HEK293 (cell line): Measurements from ENCODE around the gene MARCO.

Experiments used
- CTCF ChIA-PET: fragments of 350-600 bp; formaldehyde crosslinking; extraction: SDS; loops from one replicate; lab custom pipeline; 2021; ENCODE audit warnings: antibody characterized with exemption; lab: Yijun Ruan, JAX
- POLR2A ChIA-PET: fragments of 300-600 bp; formaldehyde crosslinking; extraction: SDS; loops from one replicate; lab custom pipeline; 2020; ENCODE audit warnings: antibody characterized with exemption, inconsistent platforms; lab: Yijun Ruan, JAX
- H3K27ac ChIP-seq: fragments of 200-500 bp; sonication (Bioruptor generic); 2 replicates; pipeline ENCODE4 v1.5.1; 2014; ENCODE audit warnings: low read depth, low read length, control low read depth, inconsistent platforms; ENCODE audit errors: extremely low read depth
- H3K36me3 ChIP-seq, 2 experiments: fragments of 200-500 bp in 1 of 2; sonication (Bioruptor generic) in 1 of 2; 1 replicate in 1 of 2; 2 replicates in 1 of 2; pipeline ENCODE4 v1.5.1; 2014 to 2017; ENCODE audit warnings: inconsistent platforms in 2 of 2, low read length in 2 of 2; ENCODE audit not compliant: control insufficient read depth in 2 of 2, insufficient read depth in 1 of 2
- H3K4me1 ChIP-seq: fragments of 200-500 bp; sonication (Bioruptor generic); 2 replicates; pipeline ENCODE4 v1.5.1; 2014; ENCODE audit warnings: mild to moderate bottlenecking, low read length, inconsistent platforms; ENCODE audit not compliant: control insufficient read depth, insufficient read depth
- H3K4me3 ChIP-seq: 2 replicates; pipeline ENCODE4 v1.5.1; 2011; ENCODE audit warnings: low read depth, mild to moderate bottlenecking, control low read depth, low read length, moderate library complexity
- H3K9me3 ChIP-seq: fragments of 200-500 bp; sonication (Bioruptor generic); 2 replicates; pipeline ENCODE4 v1.5.1; 2014; ENCODE audit warnings: low read depth, low read length, inconsistent platforms; ENCODE audit not compliant: control insufficient read depth, insufficient read depth
- HOXD13 ChIP-seq: sonication (generic); formaldehyde crosslinking; IDR thresholded peaks from 2 replicates; pipeline ENCODE4 v1.8.0; 2022; ENCODE audit warnings: missing genetic modification reagents, borderline replicate concordance
- IKZF3 ChIP-seq: fragments of 450-650 bp; IDR thresholded peaks from 2 replicates; pipeline ENCODE4 v1.5.0; 2018; ENCODE audit warnings: missing biosample characterization, mild to moderate bottlenecking, missing genetic modification characterization, moderate library complexity
- KLF16 ChIP-seq: fragments of 450-650 bp; formaldehyde crosslinking; IDR thresholded peaks from 2 replicates; pipeline ENCODE4 v1.5.1; 2017; ENCODE audit warnings: missing biosample characterization, missing genetic modification characterization
- OSR2 ChIP-seq: fragments of 450-650 bp; formaldehyde crosslinking; IDR thresholded peaks from 2 replicates; pipeline ENCODE4 v1.5.1; 2016; ENCODE audit warnings: missing biosample characterization, missing genetic modification characterization
- ZBTB49 ChIP-seq: fragments of 450-650 bp; formaldehyde crosslinking; IDR thresholded peaks from 2 replicates; pipeline ENCODE4 v1.5.1; 2016; ENCODE audit warnings: missing biosample characterization, missing genetic modification characterization, low read depth
- ZEB2 ChIP-seq: fragments of 450-650 bp; formaldehyde crosslinking; IDR thresholded peaks from 2 replicates; pipeline ENCODE4 v1.5.1; 2016; ENCODE audit warnings: missing biosample characterization, missing genetic modification characterization
- ZFP37 ChIP-seq: fragments of 450-650 bp; formaldehyde crosslinking; IDR thresholded peaks from 2 replicates; pipeline ENCODE4 v1.5.1; 2016; ENCODE audit warnings: missing biosample characterization, missing genetic modification characterization
- ZNF175 ChIP-seq: fragments of 450-650 bp; formaldehyde crosslinking; IDR thresholded peaks from 2 replicates; pipeline ENCODE4 v1.5.1; 2016; ENCODE audit warnings: missing biosample characterization, missing genetic modification characterization
- ZNF449 ChIP-seq: fragments of 450-650 bp; formaldehyde crosslinking; IDR thresholded peaks from 2 replicates; pipeline ENCODE4 v1.5.1; 2017; ENCODE audit warnings: missing biosample characterization, mild to moderate bottlenecking, missing genetic modification characterization, moderate library complexity
- ZNF48 ChIP-seq: fragments of 450-650 bp; formaldehyde crosslinking; IDR thresholded peaks from 2 replicates; pipeline ENCODE4 v1.5.1; 2016; ENCODE audit warnings: missing biosample characterization, missing genetic modification characterization
- ZNF571 ChIP-seq: fragments of 450-650 bp; formaldehyde crosslinking; IDR thresholded peaks from 2 replicates; pipeline ENCODE4 v1.5.0; 2017; ENCODE audit warnings: missing biosample characterization, missing genetic modification characterization
- ZNF596 ChIP-seq: fragments of 450-650 bp; IDR thresholded peaks from 2 replicates; pipeline ENCODE4 v1.5.0; 2018; ENCODE audit warnings: missing biosample characterization, mild to moderate bottlenecking, missing genetic modification characterization, moderate library complexity
- ZNF621 ChIP-seq: fragments of 450-650 bp; formaldehyde crosslinking; IDR thresholded peaks from 2 replicates; pipeline ENCODE4 v1.5.1; 2017; ENCODE audit warnings: missing biosample characterization, missing genetic modification characterization
- ZNF623 ChIP-seq: fragments of 450-650 bp; formaldehyde crosslinking; IDR thresholded peaks from 2 replicates; pipeline ENCODE4 v1.5.1; 2016; ENCODE audit warnings: missing biosample characterization, missing genetic modification characterization
- ZNF707 ChIP-seq: fragments of 450-650 bp; formaldehyde crosslinking; IDR thresholded peaks from 2 replicates; pipeline ENCODE4 v1.5.1; 2016; ENCODE audit warnings: missing biosample characterization, missing genetic modification characterization
- ZNF768 ChIP-seq: fragments of 450-650 bp; formaldehyde crosslinking; IDR thresholded peaks from 2 replicates; pipeline ENCODE4 v1.5.1; 2018; ENCODE audit warnings: missing biosample characterization, mild to moderate bottlenecking, missing genetic modification characterization
- ZNF843 ChIP-seq: fragments of 450-650 bp; formaldehyde crosslinking; IDR thresholded peaks from 2 replicates; pipeline ENCODE4 v1.5.1; 2016; ENCODE audit warnings: missing biosample characterization, missing genetic modification characterization
- ZSCAN18 ChIP-seq: fragments of 450-650 bp; formaldehyde crosslinking; IDR thresholded peaks from 2 replicates; pipeline ENCODE4 v1.5.1; 2016; ENCODE audit warnings: missing biosample characterization, missing genetic modification characterization
- ZSCAN5A ChIP-seq: fragments of 450-650 bp; formaldehyde crosslinking; IDR thresholded peaks from 2 replicates; pipeline ENCODE4 v1.5.1; 2016; ENCODE audit warnings: missing biosample characterization, missing genetic modification characterization
- TF ChIP-seq, protein P1 (sequence below): fragments of 450-650 bp; formaldehyde crosslinking; IDR thresholded peaks from 2 replicates; pipeline ENCODE4 v1.5.1; 2016; ENCODE audit warnings: missing biosample characterization, missing genetic modification characterization, borderline replicate concordance
- TF ChIP-seq, protein P2 (sequence below): fragments of 450-650 bp; formaldehyde crosslinking; IDR thresholded peaks from 2 replicates; pipeline ENCODE4 v1.5.1; 2017; ENCODE audit warnings: missing biosample characterization, missing genetic modification characterization
- TF ChIP-seq, protein P3 (sequence below): fragments of 450-650 bp; formaldehyde crosslinking; IDR thresholded peaks from 2 replicates; pipeline ENCODE4 v1.5.1; 2017; ENCODE audit warnings: missing biosample characterization, missing genetic modification characterization
- TF ChIP-seq, protein P4 (sequence below): fragments of 450-650 bp; formaldehyde crosslinking; IDR thresholded peaks from 2 replicates; pipeline ENCODE4 v1.5.1; 2016; ENCODE audit warnings: missing biosample characterization, missing genetic modification characterization

Gene MARCO

GRCh38 chr2:118902266-118903028 lies 39.5 kb upstream of the MARCO start (continued):
- TF ChIP-seq ZNF449 (tag by site-specific recombination) (no peak), ZNF707 (tag by site-specific recombination) (no peak), ZNF48 (no peak), ZNF623 (tag by site-specific recombination) (no peak)
- TF ChIP-seq, protein P1, sequence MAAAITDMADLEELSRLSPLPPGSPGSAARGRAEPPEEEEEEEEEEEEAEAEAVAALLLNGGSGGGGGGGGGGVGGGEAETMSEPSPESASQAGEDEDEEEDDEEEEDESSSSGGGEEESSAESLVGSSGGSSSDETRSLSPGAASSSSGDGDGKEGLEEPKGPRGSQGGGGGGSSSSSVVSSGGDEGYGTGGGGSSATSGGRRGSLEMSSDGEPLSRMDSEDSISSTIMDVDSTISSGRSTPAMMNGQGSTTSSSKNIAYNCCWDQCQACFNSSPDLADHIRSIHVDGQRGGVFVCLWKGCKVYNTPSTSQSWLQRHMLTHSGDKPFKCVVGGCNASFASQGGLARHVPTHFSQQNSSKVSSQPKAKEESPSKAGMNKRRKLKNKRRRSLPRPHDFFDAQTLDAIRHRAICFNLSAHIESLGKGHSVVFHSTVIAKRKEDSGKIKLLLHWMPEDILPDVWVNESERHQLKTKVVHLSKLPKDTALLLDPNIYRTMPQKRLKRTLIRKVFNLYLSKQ: no peak

- ChIA-PET POLR2A (no interaction called here), CTCF (no interaction called here)
- H3K27ac ChIP-seq: no peak overlapping the region
- no peaks in the 10 kb centered on the region for H3K4me1 ChIP-seq
- H3K36me3 ChIP-seq: no peaks in the 10 kb centered on the region
- H3K4me3 ChIP-seq: no peak overlapping the region
- H3K9me3 ChIP-seq: no peaks in the 10 kb centered on the region
- TF ChIP-seq ZNF596 (tag by site-specific recombination) (no peak), HOXD13 (no peak), KLF16 (tag by site-specific recombination) (no peak), ZNF621 (tag by site-specific recombination) (no peak), ZBTB49 (no peak), ZNF175 (tag by site-specific recombination) (no peak), ZEB2 (tag by site-specific recombination) (no peak), ZNF571 (no peak), ZNF768 (no peak), IKZF3 (no peak), OSR2 (tag by site-specific recombination) (no peak), ZNF843 (tag by site-specific recombination) (no peak), ZSCAN5A (tag by site-specific recombination) (no peak), ZFP37 (tag by site-specific recombination) (no peak), ZSCAN18 (no peak)
- TF ChIP-seq, protein P2, sequence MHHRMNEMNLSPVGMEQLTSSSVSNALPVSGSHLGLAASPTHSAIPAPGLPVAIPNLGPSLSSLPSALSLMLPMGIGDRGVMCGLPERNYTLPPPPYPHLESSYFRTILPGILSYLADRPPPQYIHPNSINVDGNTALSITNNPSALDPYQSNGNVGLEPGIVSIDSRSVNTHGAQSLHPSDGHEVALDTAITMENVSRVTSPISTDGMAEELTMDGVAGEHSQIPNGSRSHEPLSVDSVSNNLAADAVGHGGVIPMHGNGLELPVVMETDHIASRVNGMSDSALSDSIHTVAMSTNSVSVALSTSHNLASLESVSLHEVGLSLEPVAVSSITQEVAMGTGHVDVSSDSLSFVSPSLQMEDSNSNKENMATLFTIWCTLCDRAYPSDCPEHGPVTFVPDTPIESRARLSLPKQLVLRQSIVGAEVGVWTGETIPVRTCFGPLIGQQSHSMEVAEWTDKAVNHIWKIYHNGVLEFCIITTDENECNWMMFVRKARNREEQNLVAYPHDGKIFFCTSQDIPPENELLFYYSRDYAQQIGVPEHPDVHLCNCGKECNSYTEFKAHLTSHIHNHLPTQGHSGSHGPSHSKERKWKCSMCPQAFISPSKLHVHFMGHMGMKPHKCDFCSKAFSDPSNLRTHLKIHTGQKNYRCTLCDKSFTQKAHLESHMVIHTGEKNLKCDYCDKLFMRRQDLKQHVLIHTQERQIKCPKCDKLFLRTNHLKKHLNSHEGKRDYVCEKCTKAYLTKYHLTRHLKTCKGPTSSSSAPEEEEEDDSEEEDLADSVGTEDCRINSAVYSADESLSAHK (tag by site-specific recombination): no peak
- TF ChIP-seq, protein P3, sequence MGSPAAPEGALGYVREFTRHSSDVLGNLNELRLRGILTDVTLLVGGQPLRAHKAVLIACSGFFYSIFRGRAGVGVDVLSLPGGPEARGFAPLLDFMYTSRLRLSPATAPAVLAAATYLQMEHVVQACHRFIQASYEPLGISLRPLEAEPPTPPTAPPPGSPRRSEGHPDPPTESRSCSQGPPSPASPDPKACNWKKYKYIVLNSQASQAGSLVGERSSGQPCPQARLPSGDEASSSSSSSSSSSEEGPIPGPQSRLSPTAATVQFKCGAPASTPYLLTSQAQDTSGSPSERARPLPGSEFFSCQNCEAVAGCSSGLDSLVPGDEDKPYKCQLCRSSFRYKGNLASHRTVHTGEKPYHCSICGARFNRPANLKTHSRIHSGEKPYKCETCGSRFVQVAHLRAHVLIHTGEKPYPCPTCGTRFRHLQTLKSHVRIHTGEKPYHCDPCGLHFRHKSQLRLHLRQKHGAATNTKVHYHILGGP: no peak
- TF ChIP-seq, protein P4, sequence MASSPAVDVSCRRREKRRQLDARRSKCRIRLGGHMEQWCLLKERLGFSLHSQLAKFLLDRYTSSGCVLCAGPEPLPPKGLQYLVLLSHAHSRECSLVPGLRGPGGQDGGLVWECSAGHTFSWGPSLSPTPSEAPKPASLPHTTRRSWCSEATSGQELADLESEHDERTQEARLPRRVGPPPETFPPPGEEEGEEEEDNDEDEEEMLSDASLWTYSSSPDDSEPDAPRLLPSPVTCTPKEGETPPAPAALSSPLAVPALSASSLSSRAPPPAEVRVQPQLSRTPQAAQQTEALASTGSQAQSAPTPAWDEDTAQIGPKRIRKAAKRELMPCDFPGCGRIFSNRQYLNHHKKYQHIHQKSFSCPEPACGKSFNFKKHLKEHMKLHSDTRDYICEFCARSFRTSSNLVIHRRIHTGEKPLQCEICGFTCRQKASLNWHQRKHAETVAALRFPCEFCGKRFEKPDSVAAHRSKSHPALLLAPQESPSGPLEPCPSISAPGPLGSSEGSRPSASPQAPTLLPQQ: no peak
These were observed 39.0 kb upstream of the MARCO start for GRCh38 chr2:118903029-118903351.
